GM18867 (cell line): Measurements from ENCODE around the gene ZNF460.

ENCODE experiments used
- ATAC-seq: cut with Tn5 transposase; IDR thresholded peaks from one replicate; pipeline ENCODE4 v1.9.1; 2021; ENCODE audit warnings: mild to moderate bottlenecking, moderate library complexity; ENCODE audit not compliant: unreplicated experiment

Gene ZNF460

DNA sequence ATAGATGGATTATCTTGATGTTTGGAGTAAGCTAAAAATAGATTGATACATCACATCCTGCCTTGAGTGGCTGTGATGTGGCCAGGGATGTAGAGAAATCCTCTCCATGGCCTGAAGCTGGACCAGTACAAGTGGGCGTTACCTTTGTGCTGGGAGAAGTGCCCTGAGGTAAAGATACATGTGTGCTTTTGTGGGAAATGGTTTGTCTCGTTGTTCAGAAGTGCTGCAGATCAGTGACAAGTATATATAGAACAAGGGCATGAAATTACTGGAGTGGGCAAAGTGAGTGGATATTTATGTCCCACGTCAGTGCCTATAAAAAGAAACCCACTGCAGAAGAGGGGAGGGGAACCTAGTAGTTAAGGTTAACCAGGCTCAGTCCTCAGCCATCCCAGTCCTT is 58.6 kb downstream of the ZNF460 start:
- ATAC-seq, result no peak

DNA sequence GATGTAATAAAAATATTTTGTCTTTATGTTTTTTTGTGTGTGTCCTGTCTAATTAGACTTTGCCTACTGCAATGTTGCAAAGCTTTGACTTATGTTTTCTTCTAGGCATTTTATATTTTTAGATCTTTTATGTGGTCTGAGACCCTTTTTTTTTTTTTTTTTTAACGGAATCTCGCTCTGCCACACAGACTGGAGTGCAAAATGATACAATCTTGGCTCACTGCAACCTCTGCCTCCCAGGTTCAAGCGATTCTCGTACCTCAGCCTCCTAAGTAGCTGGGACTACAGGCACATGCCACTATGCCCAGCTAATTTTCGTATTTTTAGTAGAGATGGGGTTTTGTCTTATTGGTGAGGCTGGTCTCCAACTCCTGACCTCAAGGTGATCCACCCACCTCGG is 62.3 kb downstream of the ZNF460 start:
- no peak for ATAC-seq
